ENCODE measurements around the gene OR2AG1. TPM values are rescaled to one million over a fixed set of nuclear protein-coding genes. Genes with fewer than 3 reads are reported as not detected.

Gene OR2AG1
- total and polyA plus RNA-seq, 2 of the 4 experiments (the other 2 are of a cell fraction), result not detected

GRCh38 chr11:6755303-6755952 is 27.4 kb upstream of the OR2AG1 start:
- H3K36me3 ChIP-seq (ENCODE audit: control insufficient read depth, insufficient read depth, low read length), result no peaks in the 10 kb centered on the region
- intact Hi-C loops (cut with micrococcal nuclease), result loop anchor here (5.0 kb wide), 4 partner anchors 138 to 687 kb away; partner anchors contain the start of genes ILK, RRP8 and TPP1
- ATAC-seq (ENCODE audit: low read depth) (peak; percentile 91), DNase-seq (peak; percentile 34)
- H3K9ac ChIP-seq (ENCODE audit: low read depth, low read length), result no peak overlapping the region
- no peak overlapping the region for H2AK9ac ChIP-seq (replicated peaks; ENCODE audit: low read depth, low read length, poor library complexity)
- no peak overlapping the region for H2BK5ac ChIP-seq (ENCODE audit: low read depth, low read length, poor library complexity, severe bottlenecking)
- ChIA-PET POLR2A (ENCODE audit: unreplicated experiment) (interaction anchor here (0.6 kb wide), 1 partner anchor 328 kb away, joined by 3 read pairs; no protein-coding TSS in a partner anchor), CTCF (interaction anchor here (0.6 to 1.5 kb wide), 15 partner anchors 9 to 1004 kb away, joined by 3 to 17 read pairs (median 3); no protein-coding TSS in a partner anchor)
- WGBS, 2 experiments (ENCODE audit: extremely low coverage in 2 of 2, insufficient read length in 1 of 2), result no CpG with 5 or more reads among the region's 5 CpGs
- H4K91ac ChIP-seq (ENCODE audit: insufficient read depth, low read depth, low read length), result no peak overlapping the region
- dilution Hi-C loops (cut with HindIII; ENCODE audit: low sequenced_read_pairs, unreplicated experiment), result no loop called here
- no peak overlapping the region for H2BK20ac ChIP-seq (ENCODE audit: low read depth, low read length)
- no peak overlapping the region for H4K8ac ChIP-seq (ENCODE audit: low read depth in 2 of 2, low read length in 2 of 2)
- H3K4me2 ChIP-seq (ENCODE audit: low read depth, low read length), result no peak overlapping the region
- no peak overlapping the region for H2BK15ac ChIP-seq (ENCODE audit: low read depth, low read length)
- no peak overlapping the region for H3K14ac ChIP-seq (replicated peaks; ENCODE audit: low read depth, low read length)
- no peaks in the 10 kb centered on the region for H3K79me1 ChIP-seq (ENCODE audit: low read depth in 1 of 2, low read length in 2 of 2)
- no peaks in the 10 kb centered on the region for H3K9me1 ChIP-seq (ENCODE audit: insufficient read depth, low read length)
- H4K20me1 ChIP-seq (ENCODE audit: insufficient read depth, low read length), result no peaks in the 10 kb centered on the region
- no peak overlapping the region for H3K4me3 ChIP-seq (ENCODE audit: insufficient read depth, low read depth, low read length)
- no peak overlapping the region for H3K56ac ChIP-seq (ENCODE audit: extremely low read depth, insufficient read depth, low read length)
- TF ChIP-seq CTCF (conservative IDR thresholded peaks at IDR 0.05; ENCODE audit: low read depth, low read length), result peak; percentile 69
- peak; percentile 30; the same call in 1 of the 2 replicates for TF ChIP-seq SMC3 (IDR thresholded peaks at IDR 0.05; ENCODE audit: low read depth, low read length)
- TF ChIP-seq RAD21 (IDR thresholded peaks at IDR 0.05; ENCODE audit: low read length), result peak; percentile 33; the same call in 1 of the 2 replicates
- no peak for TF ChIP-seq CHD1 (IDR thresholded peaks at IDR 0.05; ENCODE audit: low read depth, low read length)
- H3K18ac ChIP-seq (ENCODE audit: low read depth, low read length), result no peak overlapping the region
- no peaks in the 10 kb centered on the region for H3K4me1 ChIP-seq (ENCODE audit: control insufficient read depth, insufficient read depth, low read length)
- no peak overlapping the region for H3K23ac ChIP-seq (ENCODE audit: low read depth, low read length)
- H2BK120ac ChIP-seq (ENCODE audit: low read depth, low read length), result no peak overlapping the region
- H2AK5ac ChIP-seq (ENCODE audit: low read depth, low read length), result no peak overlapping the region
- no peak overlapping the region for H2AFZ ChIP-seq (replicated peaks; ENCODE audit: low read length, poor library complexity)
- BruUV-seq (replicated peaks), result no TSS peak
- H3K9me3 ChIP-seq (ENCODE audit: control insufficient read depth, insufficient read depth, low read length), result no peaks in the 10 kb centered on the region
- in situ Hi-C loops (cut with MboI; ENCODE audit: low sequenced_read_pairs), result no loop called here
- H3K27ac ChIP-seq (ENCODE audit: insufficient read depth, low read length), result no peak overlapping the region
- peaks cover 2% of the 10 kb centered on the region; the same call in 1 of the 2 replicates for H3K27me3 ChIP-seq (ENCODE audit: control insufficient read depth, insufficient read depth, low read length)
- H4K5ac ChIP-seq (ENCODE audit: low read depth, low read length), result no peak overlapping the region
- H3K4ac ChIP-seq (ENCODE audit: low read depth, low read length), result no peak overlapping the region
